NCI-H2196 (cell line): ENCODE data around the gene SPSB3.

Experiments used
- DNase-seq: peaks from one replicate; lab custom pipeline; 2025; ENCODE audit not compliant: unreplicated experiment; lab: John Stamatoyannopoulos, UW

Gene SPSB3

GRCh38 chr16:1782408-1783264, at the start of gene SPSB3, which contains the start of gene NUBP2:
Gene SPSB3, minus strand, starts transcription at chr16:1782571. Its CDS starts 1,088 bp downstream, at chr16:1781483.
Gene NUBP2, plus strand, starts transcription at chr16:1782960. Its CDS starts 61 bp downstream, at chr16:1783021.
- peak; percentile 100 for DNase-seq

DNA sequence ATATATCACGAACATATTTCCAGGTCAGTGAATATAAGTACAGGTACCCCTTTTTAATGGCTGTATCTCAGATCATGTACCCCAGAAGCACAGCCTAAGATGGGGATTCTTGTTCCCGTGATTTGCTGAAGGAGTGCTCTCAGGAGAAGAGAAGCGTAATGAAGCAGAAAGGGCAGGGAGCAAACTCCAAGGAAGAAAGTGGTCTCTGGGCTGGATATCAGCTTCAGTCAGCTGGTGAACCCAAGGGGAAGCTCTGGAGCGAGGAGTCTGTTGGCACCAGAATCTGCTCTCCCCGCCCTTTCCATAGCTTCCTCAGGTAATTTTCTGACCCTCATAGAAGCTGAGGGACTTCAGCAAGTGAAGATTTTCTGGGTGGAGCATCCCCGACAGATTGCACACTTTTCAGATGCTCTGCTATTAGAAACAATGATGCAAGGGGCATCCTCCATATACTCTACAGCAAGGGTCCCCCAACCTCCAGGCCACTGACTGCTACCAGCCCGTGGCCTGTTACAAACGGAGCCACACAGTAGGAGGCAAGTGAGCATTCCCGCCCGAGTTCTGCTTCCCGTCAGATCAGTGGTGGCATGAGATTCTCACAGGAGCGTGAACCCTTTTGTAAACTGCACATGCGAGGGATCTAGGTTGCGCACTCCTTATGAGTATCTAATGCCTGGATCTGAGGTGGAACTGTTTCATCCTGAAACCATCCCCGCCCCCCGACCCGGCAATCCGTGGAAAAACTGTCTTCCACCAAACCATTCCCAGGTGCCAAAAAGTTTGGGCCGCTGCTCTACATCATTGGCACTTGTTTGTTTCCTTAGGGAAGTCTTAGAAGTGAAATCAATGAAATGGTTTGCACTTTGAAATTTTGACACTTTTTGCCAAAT, 49.1 kb upstream of the SPSB3 start:
- DNase-seq = no peak

GRCh38 chr16:1830213-1830612, 47.8 kb upstream of the SPSB3 start:
- no peak for DNase-seq

- no peak for DNase-seq
Observed at GRCh38 chr16:1828645-1829410, 46.5 kb upstream of the SPSB3 start.

GRCh38 chr16:1826691-1827573, 44.6 kb upstream of the SPSB3 start, which contains the start of the genes FAHD1 and HAGH:
Gene FAHD1, plus strand, starts transcription at chr16:1827206. Its CDS starts 33 bp downstream, at chr16:1827239.
Gene HAGH, minus strand, starts transcription at chr16:1826825. Its CDS starts 38 bp downstream, at chr16:1826787.
- DNase-seq = peak; percentile 93

DNA sequence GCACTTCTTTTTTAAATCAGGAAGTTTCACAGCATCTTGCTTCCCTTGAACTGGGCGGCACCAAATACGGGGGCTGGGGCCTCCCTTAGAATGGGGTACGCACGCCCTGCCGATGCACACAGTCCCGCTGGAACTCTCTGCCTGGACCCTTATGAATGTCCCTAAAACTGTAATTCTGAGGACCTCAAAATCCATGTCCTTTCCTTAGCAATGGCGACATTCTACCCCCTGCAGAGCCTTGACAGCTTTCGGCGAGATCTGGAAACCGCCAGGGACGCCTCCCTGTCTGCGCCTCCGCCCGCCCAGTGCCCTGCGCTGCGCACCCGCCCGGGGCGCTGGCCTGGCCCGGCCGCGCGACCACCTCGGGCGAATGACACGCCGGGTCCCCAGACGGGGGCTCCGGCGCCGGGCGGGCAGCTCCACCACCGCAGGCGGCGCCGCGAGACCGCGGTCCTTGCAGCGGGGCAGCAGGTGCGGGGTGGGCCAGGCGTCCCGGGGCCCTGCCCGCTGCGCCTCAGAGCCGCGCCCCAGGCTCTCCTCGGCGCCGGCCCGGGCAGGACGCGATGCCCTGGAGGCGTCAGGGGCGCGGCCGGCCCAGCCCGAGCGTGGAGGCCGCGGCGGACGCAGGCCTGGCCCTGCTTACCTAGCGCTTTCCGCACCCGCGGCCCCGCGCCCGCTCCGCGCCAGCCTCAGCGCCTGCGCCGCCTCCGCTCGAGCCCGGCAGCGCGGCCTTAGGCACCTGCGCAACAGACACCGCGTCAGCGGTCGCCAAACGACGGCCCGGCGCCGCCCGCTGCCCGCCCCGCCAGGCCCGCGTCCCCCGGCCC, 43.7 kb upstream of the SPSB3 start:
- DNase-seq = peak; percentile 75

DNA sequence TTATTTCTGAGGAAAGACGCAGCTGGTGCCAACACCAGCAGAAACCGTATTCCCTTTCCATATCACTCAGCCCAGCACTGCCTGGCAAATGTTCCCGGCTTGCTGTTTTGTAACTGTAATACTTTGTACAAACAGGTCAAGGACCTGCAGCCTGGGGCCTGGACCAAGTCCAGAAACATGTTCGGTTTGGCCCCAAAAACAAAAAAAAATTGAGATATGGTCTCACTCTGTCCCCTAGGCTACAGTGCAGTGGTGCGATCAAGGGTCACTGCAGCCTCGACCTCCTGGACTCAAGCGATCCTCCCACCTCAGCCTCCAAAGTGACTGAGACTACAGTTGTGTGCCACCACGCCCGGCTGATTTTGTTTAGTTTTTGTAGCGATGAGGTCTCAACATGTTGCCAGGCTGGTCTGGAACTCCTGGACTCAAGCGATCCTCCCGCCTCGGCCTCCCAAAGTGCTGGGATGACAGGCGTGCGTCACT, 43.1 kb upstream of the SPSB3 start:
- no peak for DNase-seq

GRCh38 chr16:1823821-1824220, 41.5 kb upstream of the SPSB3 start:
- no peak for DNase-seq

GRCh38 chr16:1822801-1823200, 40.4 kb upstream of the SPSB3 start:
- no peak for DNase-seq

DNA sequence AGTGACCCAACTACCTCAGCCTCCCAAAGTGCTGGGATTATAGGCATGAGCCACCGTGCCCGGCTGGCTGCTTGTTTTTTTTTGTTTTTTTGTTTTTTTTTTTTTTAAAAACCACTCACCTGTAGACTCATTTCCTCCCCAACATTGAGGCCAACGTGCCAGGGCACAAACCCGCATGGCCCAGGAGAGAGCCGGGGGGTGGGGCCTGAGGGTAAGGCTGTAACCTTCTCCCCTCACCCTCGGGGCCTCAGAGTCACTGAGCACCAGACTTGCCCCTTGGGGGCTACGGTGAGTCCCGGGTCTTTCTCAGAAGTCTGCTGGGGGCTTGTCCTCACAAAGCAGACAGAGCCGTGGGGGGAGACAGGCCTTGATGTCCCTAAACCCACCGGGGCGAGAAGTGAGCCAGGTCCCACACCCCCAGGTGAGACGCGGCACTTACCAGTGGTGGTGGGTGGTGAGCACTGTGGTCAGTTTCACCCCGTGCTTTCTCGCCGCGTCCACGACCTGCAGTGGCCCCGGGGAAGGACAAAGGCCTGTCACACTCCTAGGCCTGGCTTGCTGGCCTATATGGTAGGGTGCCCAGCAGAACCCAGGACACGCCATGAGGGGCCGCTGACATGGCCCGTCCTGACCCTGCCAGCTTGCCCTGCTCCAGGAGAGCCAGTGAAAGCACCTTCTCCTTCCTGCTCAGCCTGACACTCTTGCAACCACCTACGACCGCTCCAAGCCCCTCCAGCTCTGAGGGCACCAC, 39.7 kb upstream of the SPSB3 start:
- no peak for DNase-seq

- no peak for DNase-seq
Observed at GRCh38 chr16:1820946-1821290, 38.5 kb upstream of the SPSB3 start.

GRCh38 chr16:1820096-1820945, 38.0 kb upstream of the SPSB3 start:
- DNase-seq = no peak

GRCh38 chr16:1819611-1820010, 37.2 kb upstream of the SPSB3 start:
- DNase-seq = no peak

DNA sequence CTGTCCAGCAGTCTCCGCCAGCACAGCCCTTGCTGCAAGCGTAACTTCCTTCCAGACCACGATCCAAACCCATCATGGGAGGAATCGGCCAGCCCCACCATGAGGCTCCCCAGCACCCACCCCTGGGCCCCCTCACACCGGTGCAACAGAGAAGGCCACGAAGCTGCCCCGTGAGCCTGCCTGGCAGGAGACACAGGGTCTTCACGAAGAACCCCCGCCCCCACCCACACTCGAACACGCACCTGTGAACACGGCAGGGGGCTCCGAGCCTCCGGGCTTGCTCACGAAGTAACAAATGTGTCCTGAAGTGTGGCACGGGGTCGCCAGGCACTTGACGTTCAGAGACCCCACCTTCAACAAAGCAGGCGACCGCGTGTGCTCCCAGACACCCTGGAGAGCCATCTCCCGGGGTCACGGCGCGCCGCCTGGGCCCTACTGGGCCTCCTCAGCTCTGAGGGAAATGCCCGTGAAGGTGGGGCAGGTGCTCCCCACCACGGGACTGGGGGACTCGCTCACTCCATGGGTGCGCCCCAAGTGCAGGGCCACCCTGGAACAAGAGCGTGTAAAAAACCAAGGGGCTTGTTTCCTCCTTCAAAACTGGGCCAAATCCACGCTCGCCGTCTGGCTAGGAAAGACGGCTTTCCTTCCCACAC, 36.6 kb upstream of the SPSB3 start:
- no peak for DNase-seq

- DNase-seq = no peak
Observed at GRCh38 chr16:1818204-1818872, 36.0 kb upstream of the SPSB3 start.

- DNase-seq = no peak
Observed at GRCh38 chr16:1817716-1818115, 35.3 kb upstream of the SPSB3 start.
